NK-92 (cell line): Measurements from ENCODE around the gene MEIS2.
"Not testable (repeated sequence)": the region's sequence is repeated elsewhere in the genome, so short reads cannot be mapped to it uniquely, and the experiment has no call there.

ENCODE experiments used
- DNase-seq: peaks from one replicate; lab custom pipeline; 2025; ENCODE audit not compliant: unreplicated experiment; lab: John Stamatoyannopoulos, UW

The MEIS2 gene

DNA sequence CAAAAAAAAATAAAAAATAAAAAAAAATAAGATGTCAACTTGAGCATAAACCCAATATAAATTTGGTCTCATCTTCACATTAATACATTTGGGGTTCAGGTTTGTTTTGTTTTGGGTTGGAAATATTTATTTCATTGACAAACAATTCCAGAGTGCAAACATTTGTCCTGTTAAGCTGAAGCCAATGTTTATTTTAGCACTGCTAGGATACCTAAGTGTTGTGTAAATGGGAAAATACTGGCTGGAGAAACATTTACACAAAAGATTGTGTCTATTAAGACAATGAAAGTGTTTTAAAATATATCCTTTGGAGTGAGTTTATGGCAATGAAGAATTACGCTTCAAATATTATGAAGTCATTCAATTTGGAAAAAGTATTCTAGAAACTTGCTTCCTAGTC, 91.1 kb downstream of the MEIS2 start:
- DNase-seq, result no peak

DNA sequence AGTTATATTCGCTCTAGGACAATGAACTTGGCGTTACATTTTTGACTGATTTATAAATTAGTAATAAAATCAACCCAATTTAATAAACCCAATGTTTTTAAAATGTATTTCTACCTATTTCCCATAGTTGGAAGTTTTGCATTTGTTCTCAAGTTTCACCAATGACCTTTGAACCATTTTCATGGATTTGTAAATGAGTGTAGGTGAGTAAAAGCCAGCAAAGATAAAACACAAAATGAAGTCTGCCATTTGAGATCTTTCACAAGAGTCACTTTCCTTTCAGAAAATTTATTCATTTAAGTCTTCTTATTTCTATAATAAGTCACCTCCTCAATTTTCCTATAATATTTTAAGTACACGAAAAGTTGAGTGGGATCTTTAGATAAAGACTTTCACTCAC, 92.1 kb downstream of the MEIS2 start:
- no peak for DNase-seq

DNA sequence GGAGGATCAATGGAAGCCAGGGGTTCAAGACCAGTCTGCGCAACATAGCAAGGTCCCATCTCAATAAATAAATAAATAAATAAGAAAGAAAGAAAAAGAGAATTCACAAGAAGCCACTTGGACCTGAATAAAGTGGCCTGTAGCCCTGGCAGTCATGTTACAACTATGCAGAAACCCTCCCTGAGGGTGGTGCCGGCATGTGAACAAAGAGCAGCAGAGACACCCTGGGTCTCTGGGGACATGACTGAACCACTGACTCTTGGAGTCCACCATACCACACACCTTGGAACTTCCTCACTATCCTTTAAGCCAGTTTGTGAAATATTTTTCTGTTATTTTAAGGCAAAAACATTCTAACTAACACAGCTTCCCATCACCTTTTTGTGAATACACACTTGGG, 93.0 kb downstream of the MEIS2 start:
- DNase-seq, result no peak

DNA sequence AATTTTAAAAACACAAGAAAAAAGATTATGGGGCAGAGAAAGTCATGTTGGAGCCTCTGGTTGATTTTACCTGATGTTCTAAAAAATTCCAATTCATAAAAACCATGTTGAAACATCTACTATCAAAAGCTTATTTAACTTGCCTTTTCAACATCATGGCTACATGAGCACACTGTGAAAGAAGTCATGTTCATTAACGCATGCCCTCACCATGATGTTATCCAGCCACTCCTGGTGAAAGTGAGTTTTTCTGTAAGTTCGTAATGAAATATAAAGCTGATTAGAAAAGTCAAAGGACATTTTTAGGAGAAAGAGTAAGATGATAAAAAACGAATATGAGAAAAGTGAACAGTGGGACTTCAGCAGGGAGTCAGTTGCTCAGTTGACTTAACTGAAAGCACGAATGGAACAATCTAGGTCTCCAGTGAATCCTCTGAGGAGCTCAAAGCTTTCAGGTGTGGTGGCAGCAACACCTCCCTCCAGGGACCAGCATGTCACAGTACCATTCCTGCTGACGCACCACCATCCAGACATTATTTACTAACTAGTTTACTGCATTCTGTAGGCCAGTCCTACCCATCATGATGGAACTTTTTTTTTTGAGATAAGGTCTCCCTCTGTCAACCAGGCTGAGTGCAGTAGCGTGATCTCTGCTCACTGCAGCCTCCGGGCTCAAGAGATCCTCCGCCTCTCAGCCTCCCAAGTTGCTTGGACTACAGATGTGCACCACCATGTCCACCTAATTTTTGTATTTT, 95.2 kb downstream of the MEIS2 start:
- DNase-seq, result no peak

- DNase-seq, result no peak
These were observed 95.9 kb downstream of the MEIS2 start for GRCh38 chr15:37004373-37004869.

GRCh38 chr15:37002041-37002672, 98.2 kb downstream of the MEIS2 start:
- DNase-seq, result no peak

DNA sequence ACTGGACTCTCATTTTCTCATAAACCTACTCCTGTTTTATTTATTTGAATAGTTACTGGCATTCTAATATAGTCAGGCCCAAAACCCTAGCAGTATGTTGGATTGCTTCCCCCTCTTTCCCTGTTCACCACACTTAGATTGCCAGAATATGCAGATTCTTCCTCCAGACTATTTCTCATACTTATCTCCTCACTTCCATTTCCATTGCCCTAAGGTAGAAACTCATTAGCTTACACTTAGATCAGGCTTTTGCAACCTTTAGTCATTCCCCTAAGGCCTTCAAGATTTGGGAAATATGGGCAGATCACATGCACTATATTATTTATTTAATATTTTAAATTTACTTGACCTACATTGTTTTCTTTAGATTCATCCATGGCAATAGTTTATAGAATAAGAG, 98.9 kb downstream of the MEIS2 start:
- DNase-seq, result no peak

- DNase-seq, result no peak
These were observed 100.6 kb downstream of the MEIS2 start for GRCh38 chr15:36999778-37000177.

DNA sequence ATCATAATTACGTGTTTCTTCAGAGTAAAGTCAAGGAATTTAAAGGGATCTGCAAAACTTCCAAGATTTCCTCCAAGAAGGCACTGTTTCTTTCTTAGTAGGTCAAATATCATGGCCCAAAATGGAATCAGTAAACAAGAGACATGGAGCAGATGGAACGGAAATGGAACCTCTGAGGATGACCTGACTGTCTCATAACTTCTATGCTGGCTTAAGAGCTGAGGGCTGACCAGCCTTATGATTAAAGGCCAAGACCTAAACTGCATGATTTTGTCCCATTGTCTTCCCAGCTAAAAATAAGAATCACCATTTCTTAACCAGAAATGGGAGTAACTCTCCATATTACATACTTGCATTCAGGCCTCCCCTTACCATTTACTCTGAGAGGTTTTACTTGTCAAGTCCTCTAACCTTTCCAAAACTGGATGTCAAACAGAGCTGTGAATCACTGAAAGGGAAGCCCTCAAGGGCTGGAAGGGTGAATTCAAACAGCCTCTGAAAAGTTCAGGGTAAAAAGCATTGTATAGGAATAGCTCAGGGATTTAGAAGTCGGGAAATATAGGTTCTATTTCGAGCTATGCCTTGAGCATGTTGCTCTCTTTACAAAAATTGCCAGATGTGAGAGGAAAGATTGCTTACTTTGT, 103.7 kb downstream of the MEIS2 start:
- no peak for DNase-seq

GRCh38 chr15:36996121-36996520, 104.2 kb downstream of the MEIS2 start:
- DNase-seq, result no peak

DNA sequence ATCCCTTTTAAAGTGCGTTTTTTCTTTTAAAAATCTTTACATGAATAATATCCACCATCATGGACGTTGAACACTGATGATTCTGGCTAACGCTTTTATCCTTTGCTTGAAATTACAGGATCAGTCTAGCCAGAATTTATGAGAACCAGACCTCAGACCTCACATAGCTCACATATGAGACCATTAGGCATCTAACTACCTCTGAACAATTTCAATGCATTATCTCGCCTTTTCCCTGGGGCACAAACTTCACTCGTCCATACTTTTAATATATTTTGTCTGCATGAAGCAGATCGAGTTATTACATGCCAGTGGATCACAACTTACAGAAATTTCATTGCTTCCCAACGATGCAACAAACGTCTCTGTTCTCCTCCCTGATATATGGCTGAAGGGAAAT, 105.6 kb downstream of the MEIS2 start:
- DNase-seq, result no peak

GRCh38 chr15:36992454-36992853, 107.9 kb downstream of the MEIS2 start:
- no peak for DNase-seq

DNA sequence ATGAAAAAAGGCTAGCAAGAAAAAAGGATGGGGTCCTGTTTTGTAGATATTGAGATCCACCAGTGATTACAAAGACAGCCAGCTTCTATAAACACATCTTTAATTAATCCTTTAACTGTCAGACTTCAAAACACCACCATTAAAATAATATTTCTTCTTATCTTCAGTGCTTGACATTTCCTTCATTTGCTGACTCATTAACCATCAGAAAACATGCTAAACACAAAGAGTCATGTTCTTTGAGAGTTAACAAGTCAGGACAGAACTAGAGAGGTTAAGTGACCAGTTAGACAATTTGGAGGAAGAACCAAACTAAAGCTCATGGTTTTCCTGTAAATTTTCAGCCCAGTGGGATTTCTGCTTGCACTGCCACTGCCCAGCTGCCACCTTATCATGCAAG, 111.4 kb downstream of the MEIS2 start:
- DNase-seq, result no peak

GRCh38 chr15:36982430-36982829, 117.9 kb downstream of the MEIS2 start:
- no peak for DNase-seq

- not testable (repeated sequence) for DNase-seq
These were observed 120.1 kb downstream of the MEIS2 start for GRCh38 chr15:36980281-36980680.

GRCh38 chr15:36978625-36979024, 121.7 kb downstream of the MEIS2 start:
- no peak for DNase-seq

DNA sequence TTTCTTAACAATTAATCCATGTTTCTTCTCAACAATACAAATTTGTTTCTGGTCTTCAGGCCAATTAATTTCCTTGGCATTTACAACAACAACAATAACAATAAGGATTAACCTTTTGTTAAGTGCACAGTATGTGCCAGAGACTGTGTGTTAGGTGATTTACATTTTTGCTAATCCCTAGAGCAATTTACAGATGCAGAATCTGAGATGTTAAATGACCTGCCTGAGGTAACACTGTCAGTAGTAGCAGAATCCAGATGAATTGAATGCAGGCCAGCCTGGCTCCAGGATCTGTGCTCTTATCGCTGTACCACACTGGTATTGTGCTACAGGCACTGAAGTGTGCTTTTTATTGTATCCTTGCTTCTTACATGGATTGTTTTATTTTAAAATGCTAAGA, 122.2 kb downstream of the MEIS2 start:
- no peak for DNase-seq

- no peak for DNase-seq
These were observed 122.7 kb downstream of the MEIS2 start for GRCh38 chr15:36977659-36978058.

DNA sequence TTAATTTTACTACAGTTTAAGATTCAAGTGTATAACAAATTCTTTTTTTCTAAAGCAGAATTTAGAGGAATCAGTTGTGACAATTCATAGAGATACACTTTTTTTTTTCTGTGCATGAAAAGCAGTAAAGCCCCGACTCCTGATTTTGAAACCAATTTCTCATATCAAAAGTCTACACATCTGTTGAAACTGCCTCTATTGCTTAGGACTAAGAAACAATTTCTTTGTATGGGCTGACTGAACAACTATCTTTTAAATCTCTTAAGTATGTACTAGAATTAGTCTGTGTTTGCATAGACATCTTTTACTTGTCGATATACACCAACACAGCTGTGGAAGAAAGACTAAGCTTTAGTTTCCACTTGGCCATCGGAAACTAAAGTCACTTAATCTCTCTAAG, 127.6 kb downstream of the MEIS2 start:
- DNase-seq, result no peak

DNA sequence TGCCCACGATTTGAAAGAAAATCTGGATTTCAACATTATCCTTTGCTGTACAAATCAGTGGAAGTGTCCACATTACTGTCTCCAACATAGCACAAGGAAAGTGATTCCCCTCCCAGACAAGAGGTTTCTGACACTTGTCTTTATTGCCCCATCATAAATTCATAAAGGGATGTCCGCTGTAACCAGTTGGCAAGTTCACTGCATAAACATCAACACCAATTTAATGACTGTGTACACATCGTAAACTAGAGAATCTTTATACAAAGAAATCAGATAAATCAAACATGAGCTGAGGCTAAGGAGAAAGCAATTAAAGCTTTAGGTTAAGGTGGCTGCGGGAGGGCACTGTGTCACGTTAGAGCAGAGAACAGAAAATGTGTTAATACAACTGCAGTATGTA, 129.8 kb downstream of the MEIS2 start:
- DNase-seq, result no peak

DNA sequence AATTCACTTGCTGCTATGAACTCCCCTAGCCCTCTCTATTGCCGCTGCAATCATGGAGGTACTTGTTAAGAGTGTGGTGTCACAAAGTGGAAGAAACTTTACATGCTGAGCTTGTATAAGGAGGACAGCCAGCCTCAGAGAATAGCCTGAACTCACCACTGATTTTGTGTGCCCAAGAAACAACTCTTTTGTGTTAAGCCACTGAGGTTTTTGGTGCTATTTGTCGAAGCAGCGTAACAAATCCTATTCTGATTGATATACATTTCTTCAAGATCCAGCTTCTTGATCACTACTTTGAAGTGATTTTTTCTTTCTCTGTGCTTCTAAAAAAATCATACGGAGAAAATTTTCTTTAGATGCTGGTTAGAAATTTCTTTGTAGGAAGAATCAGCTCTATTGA, 132.4 kb downstream of the MEIS2 start:
- no peak for DNase-seq

DNA sequence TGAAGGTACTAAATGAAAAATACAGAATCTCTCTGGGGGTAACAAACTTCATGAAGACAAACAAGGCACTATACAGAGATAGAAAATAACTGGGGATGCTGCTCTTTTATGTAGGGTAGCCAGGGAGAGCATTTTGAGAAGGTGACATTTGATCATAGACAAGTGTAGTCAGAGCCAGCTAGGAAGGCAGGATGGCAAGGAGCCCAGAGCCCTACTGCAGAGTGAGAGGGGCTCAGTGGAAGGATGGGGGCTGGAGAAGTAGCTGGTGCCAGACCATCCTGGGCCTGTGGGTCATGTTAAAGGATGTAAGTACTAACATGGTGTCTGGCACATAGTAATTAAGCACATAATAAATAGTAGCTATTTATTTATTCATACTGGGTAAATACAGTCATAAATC, 133.6 kb downstream of the MEIS2 start:
- no peak for DNase-seq
